Keratinocyte (primary cell): ENCODE data around the gene DBET.
"Not testable (repeated sequence)": the region's sequence is repeated elsewhere in the genome, so short reads cannot be mapped to it uniquely, and the experiment has no call there.

Source experiments
- CTCF ChIP-seq, 3 experiments: IDR thresholded peaks in 1 of 3; conservative IDR thresholded peaks in 1 of 3; optimal IDR thresholded peaks in 1 of 3; 2 replicates in 2 of 3; 3 replicates in 1 of 3; pipeline versions ENCODE3 to v1.5.1; 2011; ENCODE audit warnings: low read length in 3 of 3, mild to moderate bottlenecking in 3 of 3, moderate library complexity in 2 of 3, control low read depth in 1 of 3, inconsistent platforms in 1 of 3; ENCODE audit not compliant: insufficient read depth in 2 of 3; ENCODE audit errors: extremely low read depth in 1 of 3
- EZH2 ChIP-seq: IDR thresholded peaks from one replicate; pipeline ENCODE4 v1.6.1; 2012; ENCODE audit warnings: inconsistent platforms, mild to moderate bottlenecking, low read length, moderate library complexity

GRCh38 chr4:190095335-190095734, 31.0 kb downstream of the DBET start:
- TF ChIP-seq EZH2; CTCF (optimal IDR thresholded peaks at IDR 0.05 in 1 of 3, IDR thresholded peaks at IDR 0.05 in 1 of 3, conservative IDR thresholded peaks at IDR 0.05 in 1 of 3; ENCODE audit: extremely low read depth in 1 of 3, insufficient read depth in 2 of 3, low read length in 3 of 3): not testable (repeated sequence)
